Keratinocyte (primary cell): ENCODE data around the gene ZBTB8B. TPM values are rescaled to one million over a fixed set of nuclear protein-coding genes. Genes with fewer than 3 reads are reported as not detected.
A peak's percentile ranks its signal among the peaks of the same experiment; 100 is the strongest.

Source experiments
- DNase-seq: peaks from one replicate; pipeline ENCODE4 v3.0.0-alpha.2; 2011; ENCODE audit warnings: low read depth, missing footprints, low spot score
- FAIRE-seq: peaks from 2 replicates; lab custom pipeline; 2011; peaks lifted over from hg19 to GRCh38; lab: Jason Lieb, UNC
- H2AFZ ChIP-seq: 2 replicates; pipeline ENCODE4 v1.6.0; 2012; ENCODE audit warnings: low read length, control low read depth, inconsistent platforms; ENCODE audit not compliant: control insufficient read depth
- H3K27ac ChIP-seq: 2 replicates; pipeline ENCODE4 v1.5.1; 2011; ENCODE audit warnings: low read length; ENCODE audit not compliant: control insufficient read depth, insufficient read depth
- H3K27me3 ChIP-seq: 3 replicates; pipeline ENCODE4 v1.6.0; 2011; ENCODE audit warnings: low read length; ENCODE audit not compliant: control insufficient read depth, insufficient read depth; ENCODE audit errors: extremely low read depth
- H3K36me3 ChIP-seq, 2 experiments: 2 replicates in 1 of 2; 3 replicates in 1 of 2; pipeline ENCODE4 v1.5.1; 2011; ENCODE audit warnings: low read length in 2 of 2, mild to moderate bottlenecking in 1 of 2; ENCODE audit not compliant: control insufficient read depth in 2 of 2, insufficient read depth in 2 of 2; ENCODE audit errors: extremely low read depth in 1 of 2
- H3K4me1 ChIP-seq: 3 replicates; pipeline ENCODE4 v1.5.1; 2011; ENCODE audit warnings: low read length; ENCODE audit not compliant: control insufficient read depth, insufficient read depth; ENCODE audit errors: extremely low read depth
- H3K4me2 ChIP-seq: 3 replicates; pipeline ENCODE4 v1.6.0; 2011; ENCODE audit warnings: low read depth, low read length; ENCODE audit not compliant: control insufficient read depth, insufficient read depth; ENCODE audit errors: extremely low read depth
- H3K4me3 ChIP-seq, 3 experiments: fragments of 200-600 bp in 1 of 3; sonication (generic) in 1 of 3; 2 replicates in 2 of 3; 3 replicates in 1 of 3; pipeline ENCODE4 v1.5.1; 2011 to 2016; ENCODE audit warnings: low read length in 3 of 3, mild to moderate bottlenecking in 3 of 3, control low read depth in 2 of 3, inconsistent platforms in 1 of 3, low read depth in 1 of 3, mixed read lengths in 1 of 3, mixed run types in 1 of 3, moderate library complexity in 1 of 3; ENCODE audit not compliant: control insufficient read depth in 2 of 3, insufficient read depth in 2 of 3; ENCODE audit errors: extremely low read depth in 1 of 3
- H3K79me2 ChIP-seq: 2 replicates; pipeline ENCODE4 v1.6.0; 2012; ENCODE audit warnings: low read length; ENCODE audit not compliant: control insufficient read depth, insufficient read depth
- H3K9ac ChIP-seq: 3 replicates; pipeline ENCODE4 v1.6.0; 2011; ENCODE audit warnings: low read length; ENCODE audit not compliant: control insufficient read depth, insufficient read depth; ENCODE audit errors: extremely low read depth
- H3K9me1 ChIP-seq: 3 replicates; pipeline ENCODE4 v1.6.0; 2011; ENCODE audit warnings: low read length; ENCODE audit not compliant: control insufficient read depth, insufficient read depth; ENCODE audit errors: extremely low read depth
- H3K9me3 ChIP-seq: 2 replicates; pipeline ENCODE4 v1.5.1; 2012; ENCODE audit warnings: low read depth, low read length; ENCODE audit not compliant: control insufficient read depth
- H4K20me1 ChIP-seq: 3 replicates; pipeline ENCODE4 v1.6.0; 2011; ENCODE audit warnings: low read length; ENCODE audit not compliant: control insufficient read depth, insufficient read depth; ENCODE audit errors: extremely low read depth
- CTCF ChIP-seq, 3 experiments: IDR thresholded peaks in 1 of 3; conservative IDR thresholded peaks in 1 of 3; optimal IDR thresholded peaks in 1 of 3; 2 replicates in 2 of 3; 3 replicates in 1 of 3; pipeline versions ENCODE3 to v1.5.1; 2011; ENCODE audit warnings: low read length in 3 of 3, mild to moderate bottlenecking in 3 of 3, moderate library complexity in 2 of 3, control low read depth in 1 of 3, inconsistent platforms in 1 of 3; ENCODE audit not compliant: insufficient read depth in 2 of 3; ENCODE audit errors: extremely low read depth in 1 of 3
- EZH2 ChIP-seq: IDR thresholded peaks from one replicate; pipeline ENCODE4 v1.6.1; 2012; ENCODE audit warnings: inconsistent platforms, mild to moderate bottlenecking, low read length, moderate library complexity
- dilution Hi-C: fragments of 300-500 bp; cut with MboI; formaldehyde crosslinking; loops from one replicate; pipeline ENCODE4 v1.7.0; 2020; ENCODE audit warnings: low sequenced_read_pairs; ENCODE audit not compliant: extremely low pct_ligation_motif_present
- polyA minus RNA-seq, 3 experiments: library from RNA; depleted of rRNA, polyadenylated mRNA; stranded (reverse); fragments of >200 nt; gene quantifications; 1 replicate in 1 of 3; 2 replicates in 1 of 3; 3 replicates in 1 of 3; pipeline ENCODE4 v1.2.3, GENCODE V29; 2011
- polyA plus RNA-seq, 5 experiments: library from polyadenylated mRNA; depleted of rRNA in 3 of 5; stranded (reverse) in 3 of 5; stranded (forward) in 1 of 5; unstranded in 1 of 5; fragments of >200 nt; gene quantifications; 1 replicate in 1 of 5; 2 replicates in 3 of 5; 3 replicates in 1 of 5; pipeline versions ENCODE4 v1.2.1 to v1.2.3, GENCODE V29; 2011 to 2012; ENCODE audit warnings: missing spikeins in 2 of 5, low read depth in 1 of 5, low replicate concordance in 1 of 5

Gene ZBTB8B
- polyA plus RNA-seq (not detected in 3 replicates), polyA minus RNA-seq (not detected in 3 replicates)
- not detected for polyA plus RNA-seq (2011; ENCODE audit: low read depth)
- not detected in 2 replicates for polyA plus RNA-seq (2011; cell fraction: cytosol; rRNA removed)
- polyA plus RNA-seq (2011; cell fraction: nucleus; rRNA removed): not detected in 2 replicates
- not detected in 2 replicates for polyA plus RNA-seq (2012; ENCODE audit: low replicate concordance)
- not detected for polyA minus RNA-seq (2011; cell fraction: cytosol; rRNA and poly(A)+ RNA removed)
- polyA minus RNA-seq (2011; cell fraction: nucleus; rRNA and poly(A)+ RNA removed): not detected in 2 replicates

- DNase-seq (no peak), FAIRE-seq (no peak)
- Histone ChIP-seq H3K9me3 (no peaks in the 10 kb centered on the region), H3K9me1 (no peaks in the 10 kb centered on the region), H3K27me3 (peaks cover 35% of the 10 kb centered on the region), H3K27ac (no peak within 1 kb of the TSS), H4K20me1 (no peaks in the 10 kb centered on the region), H3K4me2 (peak within 1 kb of the TSS; percentile 99), H3K4me1 (peaks cover 16% of the 10 kb centered on the region), H3K9ac (peak within 1 kb of the TSS; percentile 16), H2AFZ (peak within 1 kb of the TSS; percentile 65), H3K79me2 (no peaks in the 10 kb centered on the region), H3K36me3 (no peaks in the 10 kb centered on the region), H3K4me3 (peak within 1 kb of the TSS; percentile 30 to 76 (median 64))
- TF ChIP-seq CTCF (optimal IDR thresholded peaks at IDR 0.05 in 1 of 3, IDR thresholded peaks at IDR 0.05 in 1 of 3, conservative IDR thresholded peaks at IDR 0.05 in 1 of 3; ENCODE audit: extremely low read depth in 1 of 3, insufficient read depth in 2 of 3, low read length in 3 of 3) (no peak), EZH2 (peak; percentile 7)
- dilution Hi-C loops: no loop called here
These were observed at the start of gene ZBTB8B for GRCh38 chr1:32464716-32465577. Gene ZBTB8B, plus strand, starts transcription at chr1:32465072. Its CDS starts 5,553 bp downstream, at chr1:32470625.

- Histone ChIP-seq H3K79me2 (no peaks in the 10 kb centered on the region), H3K4me3 (no peak overlapping the region), H3K4me2 (no peak overlapping the region), H2AFZ (no peak overlapping the region), H3K27ac (no peak overlapping the region), H3K4me1 (peaks cover 4% of the 10 kb centered on the region), H4K20me1 (no peaks in the 10 kb centered on the region), H3K27me3 (peaks cover 17% of the 10 kb centered on the region), H3K36me3 (no peaks in the 10 kb centered on the region), H3K9ac (no peak overlapping the region), H3K9me3 (no peaks in the 10 kb centered on the region), H3K9me1 (no peaks in the 10 kb centered on the region)
- DNase-seq (no peak), FAIRE-seq (no peak)
- dilution Hi-C loops: no loop called here
- TF ChIP-seq CTCF (optimal IDR thresholded peaks at IDR 0.05 in 1 of 3, IDR thresholded peaks at IDR 0.05 in 1 of 3, conservative IDR thresholded peaks at IDR 0.05 in 1 of 3; ENCODE audit: extremely low read depth in 1 of 3, insufficient read depth in 2 of 3, low read length in 3 of 3) (no peak), EZH2 (no peak)
These were observed 43.1 kb upstream of the ZBTB8B start for GRCh38 chr1:32421775-32422174.
